Measurements from ENCODE around the gene FAM131C.

- TF ChIP-seq REST (IDR thresholded peaks at IDR 0.05; ENCODE audit: insufficient read depth in 1 of 2, low read depth in 2 of 2, low read length in 1 of 2) (no peak), CTCF (IDR thresholded peaks at IDR 0.05) (no peak)
These were observed 15.5 kb upstream of the FAM131C start for GRCh38 chr1:16088996-16089395.

Measured in Panc1 (cell line).